K562 treated with DMSO at 1 percent for 12 hours (cell line): ENCODE results near the gene CAPNS2. TPM values are rescaled to one million over a fixed set of nuclear protein-coding genes. Genes with fewer than 3 reads are reported as not detected.

Source experiments
- total RNA-seq: library from RNA; unstranded; fragments of 300-600 nt; gene quantifications from 2 replicates; pipeline ENCODE4 v1.2.3, GENCODE V29; 2022; ENCODE audit not compliant: insufficient read depth

The CAPNS2 gene
- not detected in 2 replicates for total RNA-seq

DNA sequence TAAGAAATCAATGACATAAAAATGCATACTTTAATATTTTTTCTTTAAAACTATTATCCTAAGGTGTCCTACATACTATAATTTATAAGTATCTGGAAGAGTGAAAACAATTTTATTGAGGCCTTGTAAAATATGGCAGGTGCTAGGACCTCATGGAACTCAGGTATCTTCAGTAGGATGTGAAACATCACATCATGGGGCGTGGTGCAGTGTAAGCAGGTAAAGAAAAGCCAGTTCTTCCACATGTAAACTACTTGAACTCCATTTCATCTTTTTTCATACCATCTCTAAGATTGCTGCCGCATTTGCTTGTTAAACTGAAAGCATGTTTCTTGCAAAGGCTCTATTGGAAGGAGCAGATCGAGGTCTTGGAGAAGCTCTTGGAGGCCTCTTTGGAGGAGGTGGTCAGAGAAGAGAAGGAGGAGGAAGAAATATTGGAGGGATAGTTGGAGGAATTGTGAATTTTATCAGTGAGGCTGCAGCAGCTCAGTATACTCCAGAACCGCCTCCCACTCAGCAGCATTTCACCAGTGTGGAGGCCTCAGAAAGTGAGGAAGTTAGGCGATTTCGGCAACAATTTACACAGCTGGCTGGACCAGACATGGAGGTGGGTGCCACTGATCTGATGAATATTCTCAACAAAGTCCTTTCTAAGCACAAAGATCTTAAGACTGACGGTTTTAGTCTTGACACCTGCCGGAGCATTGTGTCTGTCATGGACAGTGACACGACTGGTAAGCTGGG lies at the start of gene CAPNS2:
Gene CAPNS2, plus strand, starts transcription at position 253 of the 744 bp plus-strand sequence. Its CDS starts 73 bp downstream, at position 326.

Other genes starting within 250 kb of the CAPNS2 start
- gene IRX6, start 242.5 kb upstream of the CAPNS2 start, total RNA-seq: 0.44 and 0.58 TPM in 2 replicates
- not detected in 2 replicates for gene MMP2, start 87.5 kb upstream of the CAPNS2 start, total RNA-seq
- gene LPCAT2, start 57.6 kb upstream of the CAPNS2 start, total RNA-seq: 9.9 and 17.7 TPM in 2 replicates
- gene SLC6A2, start 89.3 kb downstream of the CAPNS2 start, total RNA-seq: not detected in 2 replicates